ENCODE data around the gene FAM47E. TPM values are rescaled to one million over a fixed set of nuclear protein-coding genes. Genes with fewer than 3 reads are reported as not detected.

The FAM47E gene
- total and polyA plus RNA-seq, 9 of the 15 experiments (the other 6 are each of a cell fraction or from before 2014, with no cell fraction given): 3.7 to 15.6 (median 6.4) TPM

GRCh38 chr4:76238236-76238635 lies 13.3 kb upstream of the FAM47E start:
- DNase-seq (ENCODE audit: extremely low read depth in 1 of 4, low spot score in 3 of 4): no peak
- WGBS (ENCODE audit: insufficient coverage, low coverage, missing lambda C conversion rate): 62% methylated on average over 4 of the region's 4 CpGs
- in situ Hi-C loops (cut with MboI): no loop called here
- POLR2A ChIA-PET: no interaction called here
- TF ChIP-seq PYGO2 (tag; IDR thresholded peaks at IDR 0.05): no peak
- no peak for TF ChIP-seq ZNF551 (CRISPR knock-in tag; IDR thresholded peaks at IDR 0.05)
- TF ChIP-seq ZNF778 (CRISPR knock-in tag; IDR thresholded peaks at IDR 0.05): no peak
- TF ChIP-seq ZNF695 (CRISPR knock-in tag; IDR thresholded peaks at IDR 0.05): no peak
- no peak for TF ChIP-seq ZNF780A (CRISPR knock-in tag; IDR thresholded peaks at IDR 0.05)
- TF ChIP-seq MBD2 (IDR thresholded peaks at IDR 0.05; ENCODE audit: borderline replicate concordance, low read depth): no peak
- TF ChIP-seq SMAD2 (IDR thresholded peaks at IDR 0.05; ENCODE audit: low read depth, low read length): no peak
- no peak for TF ChIP-seq MTA2 (IDR thresholded peaks at IDR 0.05; ENCODE audit: low read depth)
- TF ChIP-seq NFIX (CRISPR knock-in tag; IDR thresholded peaks at IDR 0.05; ENCODE audit: low read depth): no peak
- TF ChIP-seq USF2 (CRISPR knock-in tag; IDR thresholded peaks at IDR 0.05): no peak
- no peak for TF ChIP-seq ZNF79 (CRISPR knock-in tag; IDR thresholded peaks at IDR 0.05; ENCODE audit: low read depth)
- TF ChIP-seq MITF (IDR thresholded peaks at IDR 0.05): no peak
- no peak for TF ChIP-seq IRF9 (tag; IDR thresholded peaks at IDR 0.05)
- H2AFZ ChIP-seq (ENCODE audit: low read depth, low read length): no peak overlapping the region
- no peak overlapping the region for H3K4me3 ChIP-seq
- peaks cover 13% of the 10 kb centered on the region for H3K79me2 ChIP-seq (ENCODE audit: control insufficient read depth, insufficient read depth, low read length)
- H3K36me3 ChIP-seq (ENCODE audit: control insufficient read depth, insufficient read depth, low read length): no peaks in the 10 kb centered on the region; the same call in 2 of the 3 replicates
- intact Hi-C loops (cut with micrococcal nuclease): no loop called here
- H3K4me2 ChIP-seq (ENCODE audit: insufficient read depth, low read length): no peak overlapping the region
- no peaks in the 10 kb centered on the region for H3K9me1 ChIP-seq (ENCODE audit: control insufficient read depth, insufficient read depth, low read length)
- BruUV-seq (replicated peaks): no TSS peak
- H3K4me1 ChIP-seq (replicated peaks in 1 of 2; ENCODE audit: control insufficient read depth in 2 of 2, insufficient read depth in 2 of 2, low read length in 2 of 2): peaks cover 0 to 3% of the 10 kb centered on the region in 2 experiments; a peak in 1 of 5 replicates
- no peak overlapping the region for H3K9ac ChIP-seq (ENCODE audit: insufficient read depth in 1 of 2, low read depth in 2 of 2, low read length in 2 of 2)
- H4K20me1 ChIP-seq (replicated peaks; ENCODE audit: control insufficient read depth, insufficient read depth, low read length): no peaks in the 10 kb centered on the region
- peaks cover 6% of the 10 kb centered on the region; the same call in 1 of the 2 replicates for H3K9me3 ChIP-seq (replicated peaks; ENCODE audit: control insufficient read depth, insufficient read depth, low read depth, low read length)
- no peak for ATAC-seq
- H3K27me3 ChIP-seq (ENCODE audit: control insufficient read depth in 2 of 2, insufficient read depth in 2 of 2, low read length in 2 of 2): no peaks in the 10 kb centered on the region
- no peak for FAIRE-seq
- no peak overlapping the region for H3K27ac ChIP-seq (ENCODE audit: extremely low read depth, low read depth, low read length)
- CTCF ChIA-PET (ENCODE audit: low intra/inter-chr PET ratio): no interaction called here
